GM10266 (cell line): ENCODE results near the gene IP6K3.

Source experiments
- DNase-seq: peaks from one replicate; pipeline ENCODE4 v3.0.0; 2012; ENCODE audit errors: extremely low spot score
- CTCF ChIP-seq: IDR thresholded peaks from 2 replicates; pipeline ENCODE4 v1.5.1; 2012; ENCODE audit warnings: mild to moderate bottlenecking, low read depth; ENCODE audit not compliant: control insufficient read depth, insufficient read depth; ENCODE audit errors: missing control alignments

The IP6K3 gene

GRCh38 chr6:33683576-33684427 is 62.9 kb downstream of the IP6K3 start:
- no peak for TF ChIP-seq CTCF
- no peak for DNase-seq

- TF ChIP-seq CTCF, result no peak
- no peak for DNase-seq
Observed at GRCh38 chr6:33683051-33683571, 63.6 kb downstream of the IP6K3 start.

- no peak for DNase-seq
- no peak for TF ChIP-seq CTCF
Observed at GRCh38 chr6:33682341-33682740, 64.4 kb downstream of the IP6K3 start.

GRCh38 chr6:33679761-33680160 is 66.9 kb downstream of the IP6K3 start:
- TF ChIP-seq CTCF, result no peak
- DNase-seq, result no peak

GRCh38 chr6:33678932-33679490 is 67.7 kb downstream of the IP6K3 start:
- DNase-seq, result no peak
- TF ChIP-seq CTCF, result no peak

- DNase-seq, result no peak
- TF ChIP-seq CTCF, result no peak
Observed at GRCh38 chr6:33678233-33678931, 68.3 kb downstream of the IP6K3 start.
